GM19035 (cell line): ENCODE results near the gene OGFOD1.

Experiments
- ATAC-seq: cut with Tn5 transposase; IDR thresholded peaks from one replicate; pipeline ENCODE4 v1.9.1; 2021; ENCODE audit not compliant: unreplicated experiment

OGFOD1 gene

DNA sequence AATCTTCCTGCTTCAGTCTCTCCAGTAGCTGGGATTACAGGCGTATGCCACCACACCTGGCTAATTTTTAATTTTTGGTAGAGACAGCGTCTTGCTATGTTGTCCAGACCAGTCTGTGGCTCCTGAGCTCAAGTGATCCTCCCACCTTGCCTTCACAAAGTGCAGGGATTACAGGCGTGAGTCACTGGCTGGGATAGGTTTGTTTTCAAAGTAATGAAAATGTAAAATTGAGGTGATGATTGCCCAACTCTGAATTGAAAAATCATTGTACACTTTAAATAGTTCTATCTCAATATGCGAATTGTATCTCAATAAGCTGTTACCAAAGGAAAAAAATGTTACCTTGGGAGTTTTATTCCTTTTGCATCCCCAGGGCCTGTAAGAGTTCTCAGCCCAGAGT lies 24.8 kb upstream of the OGFOD1 start:
- no peak for ATAC-seq

DNA sequence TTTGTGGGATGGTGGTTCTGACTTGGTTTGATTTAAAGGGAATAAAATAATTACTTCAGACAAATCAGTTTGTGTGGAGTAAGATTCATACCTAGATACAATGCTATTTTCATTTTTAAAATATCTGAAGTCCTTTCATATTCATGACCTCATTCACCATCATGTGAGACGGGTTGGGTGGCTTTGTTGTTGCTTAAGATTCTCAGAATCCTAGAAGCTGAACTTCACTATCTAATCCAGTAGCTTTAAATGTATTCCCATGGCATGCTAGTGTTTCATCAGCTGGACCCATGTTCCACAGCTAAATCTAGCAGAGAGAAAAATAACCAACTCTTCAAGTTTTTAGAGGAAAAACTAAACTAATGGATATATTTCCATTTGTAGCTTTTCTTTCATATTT lies 23.3 kb upstream of the OGFOD1 start:
- no peak for ATAC-seq

DNA sequence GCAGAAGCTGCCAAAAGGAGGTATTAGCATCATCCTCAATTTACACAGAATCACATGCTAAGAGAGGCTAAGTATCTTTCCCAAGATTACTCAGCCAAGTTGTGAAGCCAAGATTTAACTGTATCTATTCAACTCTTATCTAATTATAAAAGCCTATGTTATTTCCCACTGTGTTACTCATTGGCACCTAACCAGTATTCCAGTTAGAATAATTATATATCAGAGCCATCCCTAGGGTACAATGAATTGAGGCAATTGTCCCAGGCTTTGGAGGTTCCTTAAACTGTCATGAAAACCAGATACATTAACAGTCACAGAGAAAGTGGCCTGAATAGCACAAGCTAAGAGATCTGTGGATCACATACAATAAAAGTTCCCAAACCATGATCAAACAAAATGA lies 15.1 kb upstream of the OGFOD1 start:
- no peak for ATAC-seq

DNA sequence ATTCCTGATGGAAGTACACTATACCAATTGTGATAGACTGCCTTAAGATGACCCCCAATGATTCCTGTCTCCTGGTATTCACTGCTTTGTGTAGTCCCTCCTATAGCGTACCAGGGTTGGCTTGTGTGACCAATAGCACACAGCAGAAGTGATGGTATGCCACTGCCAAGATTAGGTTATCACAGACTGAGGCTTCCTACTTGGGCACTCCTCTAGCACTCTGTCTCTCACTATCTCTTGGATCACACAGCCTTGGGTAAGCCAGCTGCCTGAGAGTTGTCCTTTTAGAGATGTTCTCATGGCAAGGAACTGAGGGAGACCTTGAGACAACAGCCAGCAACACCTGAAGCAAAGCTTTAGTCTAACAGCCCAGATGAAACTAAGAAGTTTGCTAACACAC lies 13.3 kb upstream of the OGFOD1 start:
- no peak for ATAC-seq

DNA sequence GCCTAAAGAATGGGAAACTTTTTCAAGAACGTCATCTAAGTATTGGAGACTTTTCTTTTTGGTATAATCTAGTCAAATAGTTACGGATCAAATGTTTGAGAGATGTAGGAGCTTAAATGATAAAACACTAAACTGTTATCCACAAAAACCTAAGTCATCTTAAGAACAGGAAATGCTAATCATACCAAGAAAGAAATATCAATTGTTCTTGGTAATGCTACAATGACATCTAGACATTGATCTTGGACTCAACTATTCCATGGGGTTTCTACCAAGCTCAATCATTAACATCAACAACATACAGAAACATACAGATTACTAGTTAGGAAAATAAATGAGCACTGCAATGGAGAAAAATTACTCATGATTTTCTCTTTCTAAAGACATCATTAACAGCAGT lies 4.1 kb upstream of the OGFOD1 start:
- no peak for ATAC-seq

DNA sequence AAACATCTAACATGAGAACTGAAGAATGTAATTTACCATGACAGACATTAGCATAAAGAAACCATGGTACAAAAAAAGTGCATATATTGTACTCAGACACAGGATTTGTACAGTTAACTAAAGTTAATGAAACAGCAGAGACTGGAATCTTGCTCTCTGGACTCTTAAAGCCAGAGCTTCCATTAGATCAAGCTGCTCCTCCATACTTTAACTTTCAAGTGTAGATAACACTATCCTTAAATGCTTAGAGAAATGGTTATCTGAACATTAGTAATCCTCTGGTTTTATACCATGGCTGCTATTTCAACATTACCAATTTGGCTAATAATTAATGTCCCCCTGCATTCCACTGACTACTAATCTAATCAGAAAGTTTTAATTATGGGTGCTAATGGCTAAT lies 3.3 kb upstream of the OGFOD1 start:
- no peak for ATAC-seq

DNA sequence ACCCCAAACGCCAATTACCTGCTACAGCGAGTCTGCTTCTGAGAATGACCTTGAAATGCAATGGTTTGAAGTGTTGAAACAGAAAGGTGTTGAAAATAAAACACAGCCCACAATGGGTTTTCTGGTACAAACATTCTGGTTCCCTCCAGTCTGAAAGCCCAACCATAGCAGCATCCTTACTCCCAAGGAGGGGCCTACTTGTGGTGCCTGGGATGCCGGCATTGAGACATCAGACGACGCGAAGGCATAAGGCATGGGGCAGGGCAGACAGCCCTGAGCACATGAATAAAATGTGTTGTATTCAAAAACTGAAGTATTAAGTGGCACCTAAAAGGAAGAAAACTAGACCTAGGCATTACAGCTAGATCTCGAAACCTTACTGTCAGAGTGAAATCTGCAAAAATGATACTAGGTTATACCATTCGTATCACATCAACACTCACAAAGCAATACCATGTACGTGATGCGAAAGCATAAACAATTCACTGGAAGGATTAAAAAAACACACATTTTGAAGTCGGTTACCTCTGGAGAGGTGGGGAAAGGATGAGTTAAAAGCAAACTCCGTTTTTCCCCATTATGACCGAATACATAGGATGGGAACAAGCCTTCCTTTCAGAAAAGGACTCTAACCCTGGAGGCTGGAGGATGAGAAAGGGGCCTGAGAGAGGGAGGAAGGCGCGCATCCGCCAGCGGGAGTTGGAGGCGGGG lies 924 bp upstream of the OGFOD1 start:
- peak; percentile 40 for ATAC-seq

DNA sequence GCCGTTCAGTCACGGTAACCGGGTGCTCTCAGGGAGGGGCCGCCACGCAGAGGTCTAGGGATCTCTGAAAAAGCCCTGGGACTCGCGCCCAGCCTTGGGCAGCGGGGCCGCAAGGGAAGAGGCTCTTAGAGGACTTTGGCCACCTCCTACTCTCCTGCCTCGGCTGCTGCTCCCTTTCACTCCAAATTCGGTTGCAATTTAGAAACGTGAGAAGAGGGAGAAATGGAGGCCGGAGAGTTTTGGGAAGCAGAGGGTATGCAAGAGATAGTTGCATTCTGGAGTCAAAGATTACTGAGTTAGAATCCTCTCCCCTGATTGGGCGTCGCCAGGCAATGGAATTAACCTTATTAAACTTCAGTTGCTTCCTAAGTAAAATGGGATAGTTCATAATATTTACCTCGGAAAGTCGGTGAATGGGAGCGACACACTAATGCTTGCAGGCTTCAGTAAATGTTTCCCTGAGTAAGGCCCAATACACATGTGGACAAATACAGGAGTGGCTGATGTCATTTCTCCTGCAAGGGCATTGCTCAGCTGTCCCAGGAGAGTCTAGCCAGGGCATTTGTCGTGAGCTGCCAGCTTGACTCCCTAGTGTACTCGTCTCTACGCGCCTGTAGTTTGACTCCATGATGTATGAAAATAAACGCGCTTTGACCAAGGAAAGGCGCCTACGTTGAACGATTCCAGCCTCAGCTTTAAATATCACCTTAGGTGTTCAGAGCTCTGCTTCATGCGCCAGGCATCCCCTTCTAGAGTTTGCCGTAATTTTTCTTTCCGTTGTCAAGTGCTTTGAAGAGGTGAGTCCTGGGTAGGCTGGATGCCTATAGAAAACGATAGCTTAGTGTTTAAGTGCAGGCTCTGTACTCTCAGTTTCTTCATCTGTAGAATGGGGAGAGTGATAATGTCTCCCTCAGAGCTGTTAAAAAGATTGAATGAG lies 667 bp downstream of the OGFOD1 start:
- ATAC-seq: peak; percentile 37

DNA sequence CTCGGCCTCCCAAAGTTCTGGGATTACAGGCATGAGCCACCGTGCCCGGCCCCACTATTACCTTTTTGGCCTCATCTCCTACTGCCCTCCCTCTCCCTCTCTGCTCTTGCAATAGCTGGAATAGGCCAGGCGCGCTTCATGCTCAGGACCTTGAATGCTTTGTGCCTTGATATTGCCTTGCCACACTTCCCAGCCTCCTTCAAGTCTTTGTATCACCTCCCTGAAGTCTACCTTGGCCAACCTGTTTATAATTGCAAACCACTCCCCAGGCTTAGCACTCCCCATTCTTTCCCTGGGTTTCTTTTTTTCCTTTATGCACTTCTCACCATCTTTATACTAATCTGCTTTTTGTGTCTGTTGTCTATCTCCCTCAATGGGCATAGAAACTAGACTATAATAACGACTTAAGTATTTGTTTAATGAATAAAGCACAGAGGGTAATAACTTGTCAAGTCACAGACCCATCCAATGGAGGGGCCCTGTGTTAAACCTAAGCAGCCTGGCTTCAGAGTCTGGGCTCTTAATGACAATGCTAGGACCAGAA lies 6.6 kb downstream of the OGFOD1 start:
- ATAC-seq: no peak

DNA sequence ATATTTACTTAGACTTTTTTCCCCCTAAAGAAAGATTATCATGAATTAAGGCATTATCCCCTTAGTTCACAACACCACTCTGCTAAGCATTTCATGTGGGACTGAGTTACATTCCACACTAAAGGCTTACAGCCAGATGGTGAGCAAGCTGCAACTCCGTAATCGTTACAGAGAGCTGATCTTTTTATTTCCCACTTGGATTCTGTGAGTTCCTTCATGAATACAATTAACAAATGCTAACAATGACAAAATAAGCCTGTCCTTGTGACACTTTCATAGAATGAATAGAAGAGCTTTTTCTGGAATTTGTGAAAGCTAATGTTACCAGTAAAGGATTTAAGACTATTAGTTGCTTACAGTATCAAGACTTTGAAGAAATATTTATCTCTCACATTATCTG lies 8.7 kb downstream of the OGFOD1 start:
- ATAC-seq: no peak

DNA sequence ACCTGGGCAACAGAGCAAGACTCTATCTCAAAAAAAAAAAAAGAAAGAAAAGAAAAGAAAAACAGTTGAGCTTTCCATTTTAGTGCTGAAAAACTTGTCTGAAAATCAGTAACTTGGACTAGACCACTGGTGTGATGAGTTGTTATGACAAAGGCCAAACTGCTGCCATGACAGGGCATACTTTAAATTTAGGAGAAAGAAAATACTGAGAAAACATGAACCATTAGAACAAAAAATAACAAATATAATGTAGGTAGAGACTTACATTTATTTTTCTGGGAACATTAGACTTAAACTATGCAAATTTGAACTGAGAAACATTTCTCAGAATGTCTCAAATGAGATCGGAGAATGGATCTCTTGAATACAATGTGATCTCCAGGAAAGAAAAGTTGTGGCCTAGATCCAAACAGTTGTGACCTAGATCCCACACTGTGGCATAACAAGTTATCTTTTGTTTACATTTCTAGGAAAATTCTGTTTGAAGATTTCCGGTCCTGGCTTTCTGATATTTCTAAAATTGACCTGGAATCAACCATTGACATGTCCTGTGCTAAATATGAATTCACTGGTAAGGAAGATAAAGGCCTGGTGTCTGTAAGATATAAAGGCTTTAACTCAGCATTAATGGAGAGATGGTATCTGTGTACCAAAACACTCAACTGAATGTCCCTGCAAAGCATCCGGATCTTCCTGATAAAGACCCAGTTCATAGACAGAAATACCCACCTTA lies 10.9 kb downstream of the OGFOD1 start:
- no peak for ATAC-seq

DNA sequence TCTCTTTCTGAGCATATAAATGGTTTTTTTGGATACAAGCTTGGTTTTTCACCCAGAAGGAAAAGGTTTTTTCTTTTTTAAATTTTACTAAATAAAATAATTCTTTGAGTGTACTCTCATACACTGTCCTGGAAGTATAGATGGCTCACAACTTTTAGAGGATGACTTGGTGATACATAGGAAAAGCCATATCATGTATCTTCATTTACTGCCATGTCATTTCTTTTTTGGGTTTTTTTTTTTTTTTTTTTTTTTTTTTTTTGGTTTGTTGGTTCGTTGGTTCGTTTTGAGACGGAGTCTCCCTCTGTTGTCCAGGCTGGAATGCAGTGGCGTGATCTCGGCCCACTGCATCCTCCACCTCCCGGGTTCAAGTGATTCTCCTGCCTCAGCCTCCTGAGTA lies 11.8 kb downstream of the OGFOD1 start:
- no peak for ATAC-seq

DNA sequence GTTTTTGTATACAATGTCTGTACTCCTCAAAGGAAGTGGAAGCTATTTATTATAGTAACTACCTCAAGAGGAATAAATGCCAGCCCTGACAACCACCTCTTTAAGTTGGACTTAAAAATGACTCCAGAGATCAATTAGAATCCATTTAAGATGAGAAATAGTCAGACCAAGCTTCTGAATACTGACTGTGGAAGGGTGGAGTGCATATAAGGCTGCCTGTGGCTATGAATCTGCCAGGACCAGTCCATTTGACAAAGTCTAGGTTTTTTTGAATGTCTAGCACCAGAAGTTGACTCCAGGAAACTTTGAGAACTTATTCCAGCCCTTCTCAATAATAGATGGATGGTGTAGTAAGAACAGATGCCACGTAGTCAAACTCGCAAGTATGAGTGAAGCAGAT lies 15.0 kb downstream of the OGFOD1 start:
- ATAC-seq: no peak

DNA sequence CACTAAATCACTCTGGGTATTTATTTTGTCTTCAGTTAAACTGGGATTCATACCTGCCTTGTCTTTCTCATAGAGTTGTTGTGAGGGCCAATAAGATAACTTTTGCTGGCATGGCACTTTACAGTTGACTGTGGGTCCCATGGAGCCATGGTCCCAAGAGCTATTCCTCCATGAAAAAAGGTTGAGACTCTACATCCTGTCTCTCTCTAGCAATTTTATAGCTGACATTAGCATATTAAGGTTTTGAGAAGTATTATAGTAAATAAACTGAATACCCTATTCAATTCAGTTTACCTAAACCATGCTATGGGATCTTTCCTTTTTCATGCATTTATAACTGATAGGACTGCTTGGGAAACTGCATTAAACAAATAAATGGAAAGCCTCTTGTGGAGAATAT lies 17.4 kb downstream of the OGFOD1 start:
- no peak for ATAC-seq

DNA sequence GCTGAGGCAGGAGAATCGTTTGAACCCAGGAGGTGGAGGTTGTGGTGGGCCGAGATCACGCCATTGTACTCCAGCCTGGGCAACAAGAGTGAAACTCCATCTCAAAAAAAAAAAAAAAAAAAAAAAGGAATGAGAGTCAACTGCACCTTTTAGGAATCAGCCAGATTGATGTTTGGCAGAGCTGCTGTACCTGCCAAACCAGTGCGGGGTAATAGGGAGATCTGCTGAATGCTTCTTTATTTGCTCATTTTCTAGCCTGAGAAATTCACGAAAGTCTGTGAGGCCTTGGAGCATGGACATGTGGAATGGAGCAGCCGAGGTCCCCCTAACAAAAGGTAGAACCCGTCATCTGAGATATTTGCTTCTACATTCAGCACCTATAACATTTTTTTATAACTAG lies 18.4 kb downstream of the OGFOD1 start:
- no peak for ATAC-seq

DNA sequence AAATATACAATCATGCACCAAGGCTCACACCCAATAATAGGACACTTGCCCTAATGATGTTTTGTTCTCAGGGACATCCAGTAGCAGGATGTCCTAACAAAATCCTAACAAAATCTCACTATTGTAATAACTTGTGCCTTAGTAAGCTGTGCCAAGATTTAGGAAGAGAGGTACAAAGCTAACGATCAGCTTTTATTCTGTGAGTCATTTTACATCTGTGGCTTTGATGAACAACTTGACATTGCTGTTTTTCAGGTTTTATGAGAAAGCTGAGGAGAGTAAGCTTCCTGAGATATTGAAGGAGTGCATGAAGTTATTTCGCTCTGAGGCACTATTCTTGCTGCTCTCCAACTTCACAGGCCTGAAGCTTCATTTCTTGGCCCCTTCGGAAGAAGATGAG lies 18.9 kb downstream of the OGFOD1 start:
- ATAC-seq: no peak

DNA sequence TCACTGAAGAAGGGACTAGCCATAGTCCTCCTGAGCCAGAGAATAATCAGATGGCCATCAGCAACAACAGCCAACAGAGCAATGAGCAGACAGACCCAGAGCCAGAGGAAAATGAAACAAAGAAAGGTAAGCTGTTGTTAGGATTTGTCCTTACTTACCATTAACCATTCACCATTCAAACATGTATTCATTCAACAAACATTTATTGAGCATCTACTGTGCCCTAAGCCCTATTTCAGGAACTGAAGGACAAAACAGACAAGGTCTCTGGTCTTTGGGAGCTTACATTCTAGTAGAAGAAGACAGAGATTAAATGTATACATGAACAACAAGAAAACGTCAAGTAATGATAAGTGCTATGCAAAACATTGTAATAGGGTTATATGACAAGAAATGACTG lies 19.3 kb downstream of the OGFOD1 start:
- no peak for ATAC-seq

DNA sequence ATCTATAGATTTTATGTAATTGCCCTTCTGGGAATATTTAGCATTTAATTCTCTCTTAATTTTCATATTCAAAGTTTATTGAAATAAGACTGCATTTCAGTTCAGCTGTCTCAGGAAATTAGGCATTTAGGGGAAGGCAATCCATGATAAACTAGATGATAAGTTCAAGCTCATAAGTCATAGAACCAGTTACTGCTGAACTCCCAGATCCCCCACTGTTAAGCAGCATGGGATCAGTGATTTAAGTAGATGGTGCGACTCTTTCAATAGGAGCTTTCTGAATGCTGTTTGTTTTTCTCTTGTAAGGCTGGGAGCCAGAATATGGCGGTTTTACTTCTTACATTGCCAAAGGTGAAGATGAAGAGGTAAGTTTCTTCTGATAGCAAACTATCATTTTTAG lies 23.8 kb downstream of the OGFOD1 start:
- no peak for ATAC-seq

DNA sequence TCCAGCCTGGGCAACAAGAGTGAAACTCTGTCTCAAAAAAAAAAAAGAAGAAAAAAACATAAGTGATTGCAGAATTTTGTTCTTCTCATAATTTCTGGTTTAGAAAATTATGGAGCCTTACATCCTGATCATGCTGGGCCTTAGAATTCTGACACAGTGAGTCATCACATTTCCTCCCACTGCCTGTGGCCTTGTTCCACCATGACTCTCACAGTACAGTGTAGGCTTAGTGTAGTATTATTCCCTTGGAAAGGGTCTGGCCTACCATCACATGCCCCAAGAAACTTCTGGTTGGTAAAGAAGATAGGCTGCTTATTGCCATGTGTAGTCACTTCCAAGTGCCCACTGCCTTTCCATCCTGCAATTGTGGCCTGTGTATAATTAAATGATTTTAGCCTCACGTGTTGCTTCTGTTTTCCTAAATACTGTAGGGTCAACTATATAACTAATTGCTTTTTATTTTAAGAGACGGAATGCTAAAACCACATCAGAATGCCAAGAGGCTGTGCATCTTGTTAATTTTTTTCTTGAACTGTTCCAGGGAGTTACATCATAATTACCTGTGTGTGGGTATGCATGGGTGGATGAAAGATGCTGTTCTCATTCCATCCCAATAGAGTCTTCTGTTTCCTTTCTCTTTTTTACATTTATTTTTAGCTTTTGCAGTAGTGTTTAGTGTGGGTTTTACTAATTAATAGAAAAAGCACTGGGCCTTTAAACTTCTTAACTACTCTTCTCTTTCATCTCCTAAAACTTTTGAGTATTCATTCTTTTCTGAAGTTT lies 25.9 kb downstream of the OGFOD1 start:
- ATAC-seq: no peak

DNA sequence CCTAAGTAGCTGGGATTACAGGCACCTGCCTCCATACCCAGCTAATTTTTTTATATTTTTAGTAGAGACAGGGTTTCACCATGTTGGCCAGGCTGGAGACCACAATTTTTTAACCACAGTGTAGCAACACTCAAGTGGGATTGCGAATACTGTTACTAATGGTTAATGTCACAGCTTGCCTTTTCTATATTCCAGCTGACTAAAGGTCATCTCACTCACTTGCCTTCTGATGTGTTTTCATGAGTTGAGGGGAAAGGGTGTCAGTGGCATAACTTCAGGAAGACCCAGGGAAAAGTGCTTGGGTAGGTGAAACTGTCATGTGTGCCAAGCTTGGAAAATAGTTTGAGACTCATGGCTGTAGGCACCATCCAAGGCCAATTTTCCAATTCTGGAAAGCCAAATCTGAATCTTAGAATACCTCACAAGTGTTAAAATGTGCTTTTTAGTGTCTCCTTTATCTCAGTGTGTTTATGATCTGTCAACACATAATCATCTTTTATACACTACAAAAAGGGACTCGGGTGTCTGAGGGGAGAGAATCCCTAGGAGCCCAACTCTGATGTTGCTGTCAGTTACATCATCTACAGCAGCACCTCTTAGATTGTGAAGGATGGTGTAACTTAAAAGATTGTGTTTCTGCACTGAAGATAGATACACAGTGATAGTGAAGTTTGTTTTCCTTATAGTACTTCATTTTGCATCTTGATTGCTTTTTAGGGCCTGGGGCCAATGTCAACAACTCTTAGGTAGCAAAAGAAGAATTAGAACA lies 27.1 kb downstream of the OGFOD1 start:
- ATAC-seq: no peak
